Measurements from ENCODE around the gene GIMAP4. TPM values are rescaled to one million over a fixed set of nuclear protein-coding genes. Genes with fewer than 3 reads are reported as not detected.
"Not testable (repeated sequence)": the region's sequence is repeated elsewhere in the genome, so short reads cannot be mapped to it uniquely, and the experiment has no call there.

GIMAP4 gene
- total RNA-seq, 1 donor from 2014 or later = 25.3 TPM

- Histone ChIP-seq H3K9me3 (no peaks in the 10 kb centered on the region), H3K4me1 (no peaks in the 10 kb centered on the region), H3K4me3 (no peak overlapping the region), H3K27me3 (no peaks in the 10 kb centered on the region), H3K36me3 (no peaks in the 10 kb centered on the region), H3K27ac (peak overlapping the region; percentile 63)
- intact Hi-C loops (cut with DNase I) = no loop called here
- TF ChIP-seq POLR2AphosphoS5 (IDR thresholded peaks at IDR 0.05; ENCODE audit: insufficient read depth in 1 of 2, low read depth in 1 of 2) (peak in 1 of 2 donors; percentile 81), POLR2A (IDR thresholded peaks at IDR 0.05) (no peak)
- DNase-seq (ENCODE audit: extremely low spot score in 2 of 2) = no peak
Observed at GRCh38 chr7:150586785-150587152, 19.6 kb downstream of the GIMAP4 start.

- Histone ChIP-seq H3K27me3 (no peaks in the 10 kb centered on the region), H3K36me3 (no peaks in the 10 kb centered on the region), H3K4me3 (no peak overlapping the region), H3K9me3 (no peaks in the 10 kb centered on the region), H3K27ac (peak overlapping the region; percentile 63), H3K4me1 (no peaks in the 10 kb centered on the region)
- intact Hi-C loops (cut with DNase I) = no loop called here
- DNase-seq (ENCODE audit: extremely low spot score in 2 of 2) = no peak
- TF ChIP-seq POLR2AphosphoS5 (IDR thresholded peaks at IDR 0.05; ENCODE audit: insufficient read depth in 1 of 2, low read depth in 1 of 2) (no peak), POLR2A (IDR thresholded peaks at IDR 0.05) (no peak), CTCF (IDR thresholded peaks at IDR 0.05) (no peak)
Observed at GRCh38 chr7:150587551-150587950, 20.4 kb downstream of the GIMAP4 start.

GRCh38 chr7:150594805-150595204 lies 27.6 kb downstream of the GIMAP4 start:
- Histone ChIP-seq H3K27me3 (no peaks in the 10 kb centered on the region), H3K36me3 (no peaks in the 10 kb centered on the region), H3K4me3 (no peak overlapping the region), H3K4me1 (no peaks in the 10 kb centered on the region), H3K9me3 (no peaks in the 10 kb centered on the region), H3K27ac (no peak overlapping the region)
- intact Hi-C loops (cut with DNase I) = no loop called here
- no peak for DNase-seq (ENCODE audit: extremely low spot score in 2 of 2)
- TF ChIP-seq POLR2AphosphoS5 (IDR thresholded peaks at IDR 0.05; ENCODE audit: insufficient read depth in 1 of 2, low read depth in 1 of 2) (no peak), CTCF (IDR thresholded peaks at IDR 0.05) (no peak), POLR2A (IDR thresholded peaks at IDR 0.05) (no peak)

- intact Hi-C loops (cut with DNase I) = no loop called here
- no peaks in the 10 kb centered on the region for H3K9me3 ChIP-seq
- no peak overlapping the region for H3K27ac ChIP-seq
- H3K36me3 ChIP-seq = no peaks in the 10 kb centered on the region
- H3K4me1 ChIP-seq = no peaks in the 10 kb centered on the region
- H3K4me3 ChIP-seq = no peak overlapping the region
- DNase-seq (ENCODE audit: extremely low spot score in 2 of 2) = no peak
- no peaks in the 10 kb centered on the region for H3K27me3 ChIP-seq
- TF ChIP-seq POLR2AphosphoS5 (IDR thresholded peaks at IDR 0.05; ENCODE audit: insufficient read depth in 1 of 2, low read depth in 1 of 2) (no peak), POLR2A (IDR thresholded peaks at IDR 0.05) (no peak), CTCF (IDR thresholded peaks at IDR 0.05) (no peak)
Observed at GRCh38 chr7:150595361-150595760, 28.2 kb downstream of the GIMAP4 start.

GRCh38 chr7:150603600-150603999 lies 36.4 kb downstream of the GIMAP4 start:
- H3K36me3 ChIP-seq; H3K27me3 ChIP-seq; intact Hi-C loops (cut with DNase I); H3K9me3 ChIP-seq; DNase-seq (ENCODE audit: extremely low spot score in 2 of 2); H3K4me1 ChIP-seq; H3K27ac ChIP-seq; H3K4me3 ChIP-seq: not testable (repeated sequence)
- TF ChIP-seq POLR2AphosphoS5 (IDR thresholded peaks at IDR 0.05; ENCODE audit: insufficient read depth in 1 of 2, low read depth in 1 of 2) = peak in 1 of 2 donors; percentile 65

GRCh38 chr7:150610233-150610632 lies 43.0 kb downstream of the GIMAP4 start:
- DNase-seq (ENCODE audit: extremely low spot score in 2 of 2) = no peak
- Histone ChIP-seq H3K9me3 (no peaks in the 10 kb centered on the region), H3K27ac (no peak overlapping the region), H3K4me3 (no peak overlapping the region), H3K36me3 (no peaks in the 10 kb centered on the region), H3K27me3 (no peaks in the 10 kb centered on the region), H3K4me1 (no peaks in the 10 kb centered on the region)
- intact Hi-C loops (cut with DNase I) = no loop called here
- TF ChIP-seq POLR2AphosphoS5 (IDR thresholded peaks at IDR 0.05; ENCODE audit: insufficient read depth in 1 of 2, low read depth in 1 of 2) (no peak), CTCF (IDR thresholded peaks at IDR 0.05) (no peak), POLR2A (IDR thresholded peaks at IDR 0.05) (no peak)

Data from vagina (tissue), 2 donors.